T-cell (primary cell): ENCODE data around the gene FGGY. TPM values are rescaled to one million over a fixed set of nuclear protein-coding genes. Genes with fewer than 3 reads are reported as not detected.

Source experiments
- ATAC-seq, 4 experiments: fragments of 200-7000 bp in 3 of 4; fragments of 150-1000 bp in 1 of 4; cut with Tn5 transposase; replicated peaks in 1 of 4; 1 replicate in 3 of 4; 2 replicates in 1 of 4; pipeline ENCODE4 v1.10.0; 2021; ENCODE audit warnings: moderate library complexity in 3 of 4, mild to moderate bottlenecking in 2 of 4, moderate number of reproducible peaks in 1 of 4
- CTCF ChIA-PET, 2 donors: fragments of 300-600 bp; sonication (Branson Sonifier 250); formaldehyde crosslinking; loops; one replicate each; lab custom pipeline; 2022; ENCODE audit warnings: antibody characterized with exemption in 2 of 2; lab: Charles Lee
- POLR2A ChIA-PET, 2 donors: fragments of 300-600 bp; sonication (Branson Sonifier 250); formaldehyde crosslinking; loops; one replicate each; lab custom pipeline; 2022; ENCODE audit warnings: antibody characterized with exemption in 2 of 2; lab: Charles Lee
- DNase-seq, 35 experiments: peaks; one replicate each; pipeline versions ENCODE4 v3.0.0 to v3.0.0-alpha.2; 2013 to 2023
- H3K27ac ChIP-seq: one replicate; pipeline ENCODE4 v1.5.1; 2013; ENCODE audit warnings: low read length
- H3K27me3 ChIP-seq, 2 experiments: replicated peaks in 1 of 2; 1 replicate in 1 of 2; 2 replicates in 1 of 2; pipeline versions ENCODE4 v1.6.1 to v1.7.0; 2013; ENCODE audit warnings: low read length in 1 of 2, mixed read lengths in 1 of 2; ENCODE audit not compliant: control insufficient read depth in 2 of 2, insufficient read depth in 2 of 2; ENCODE audit errors: extremely low read depth in 1 of 2
- H3K36me3 ChIP-seq, 2 donors: 1 replicate in 1 of 2; 2 replicates in 1 of 2; pipeline versions ENCODE4 v1.6.1 to v1.7.0; 2013; ENCODE audit warnings: low read length in 1 of 2; ENCODE audit not compliant: control insufficient read depth in 2 of 2, insufficient read depth in 1 of 2; ENCODE audit errors: extremely low read depth in 1 of 2
- H3K4me1 ChIP-seq, 2 experiments: 1 replicate in 1 of 2; 2 replicates in 1 of 2; pipeline versions ENCODE4 v1.6.1 to v1.7.0; 2013; ENCODE audit warnings: low read length in 2 of 2, mixed read lengths in 1 of 2; ENCODE audit not compliant: insufficient read depth in 2 of 2, control insufficient read depth in 1 of 2; ENCODE audit errors: extremely low read depth in 1 of 2
- H3K4me3 ChIP-seq, 2 donors: 1 replicate in 1 of 2; 2 replicates in 1 of 2; pipeline versions ENCODE4 v1.5.1 to v1.7.0; 2013; ENCODE audit warnings: mild to moderate bottlenecking in 2 of 2, low read length in 1 of 2, moderate library complexity in 1 of 2; ENCODE audit not compliant: control insufficient read depth in 1 of 2; ENCODE audit errors: extremely low read depth in 1 of 2
- H3K9me3 ChIP-seq: 2 replicates; pipeline ENCODE4 v1.7.0; 2013
- H3K27ac Mint-ChIP-seq, 2 donors: one replicate each; pipeline ENCODE4 v1.8.0; 2020 to 2021; ENCODE audit warnings: mild to moderate bottlenecking in 2 of 2, mixed read lengths in 2 of 2
- H3K27me3 Mint-ChIP-seq, 2 donors: one replicate each; pipeline ENCODE4 v1.8.0; 2021 to 2022; ENCODE audit warnings: mixed read lengths in 2 of 2
- H3K36me3 Mint-ChIP-seq: one replicate; pipeline ENCODE4 v1.8.0; 2021; ENCODE audit warnings: mixed read lengths
- H3K4me1 Mint-ChIP-seq, 3 donors: one replicate each; pipeline ENCODE4 v1.8.0; 2020 to 2022; ENCODE audit warnings: mixed read lengths in 3 of 3, mild to moderate bottlenecking in 1 of 3
- H3K4me3 Mint-ChIP-seq, 3 donors: one replicate each; pipeline ENCODE4 v1.8.0; 2020 to 2022; ENCODE audit warnings: mild to moderate bottlenecking in 3 of 3, mixed read lengths in 3 of 3, moderate library complexity in 3 of 3
- H3K9me3 Mint-ChIP-seq, 3 donors: one replicate each; pipeline ENCODE4 v1.8.0; 2020 to 2022; ENCODE audit warnings: mixed read lengths in 3 of 3
- WGBS: methylation state at CpG from one replicate; pipeline ENCODE4 v1.1.5; 2013; ENCODE audit warnings: missing lambda C conversion rate; ENCODE audit not compliant: insufficient coverage; 5-methylcytosine and 5-hydroxymethylcytosine counted together
- total RNA-seq, 35 experiments: library from RNA in 6 of 35; stranded (reverse) in 6 of 35; fragments of 120-200 nt in 1 of 35; gene quantifications; one replicate each; pipeline versions ENCODE4 v1.2.1 to v1.2.4 and lab custom pipeline; 2013 to 2026

The FGGY gene
- total RNA-seq, 5 donors from 2014 or later (not counting 1 experiment from before 2014, with no cell fraction given): 7.8 to 21.7 (median 12.6) TPM

GRCh38 chr1:59431566-59432294 is 134.8 kb downstream of the FGGY start:
- no peak overlapping the region for H3K27ac ChIP-seq
- DNase-seq: no peak
- Mint-ChIP-seq H3K4me1 (no peaks in the 10 kb centered on the region), H3K9me3 (no peaks in the 10 kb centered on the region), H3K4me3 (no peak overlapping the region), H3K27ac (no peak overlapping the region), H3K36me3 (no peaks in the 10 kb centered on the region), H3K27me3 (no peaks in the 10 kb centered on the region)
- ATAC-seq: no peak
- POLR2A ChIA-PET: no interaction called here
- H3K9me3 ChIP-seq: no peaks in the 10 kb centered on the region
- H3K27me3 ChIP-seq: no peaks in the 10 kb centered on the region
- H3K4me1 ChIP-seq: no peaks in the 10 kb centered on the region
- H3K4me3 ChIP-seq: no peak overlapping the region
- CTCF ChIA-PET: interaction anchor here in 1 of 2 donors (0.6 kb wide), 1 partner anchor 719 kb away, joined by 4 read pairs; no protein-coding TSS in a partner anchor
- H3K36me3 ChIP-seq: no peaks in the 10 kb centered on the region
- no CpG with 5 or more reads among the region's 3 CpGs for WGBS

GRCh38 chr1:59432531-59433439 is 135.9 kb downstream of the FGGY start:
- no peaks in the 10 kb centered on the region for H3K36me3 ChIP-seq
- WGBS: 86% methylated on average over 1 of the region's 6 CpGs
- ATAC-seq: no peak
- no peaks in the 10 kb centered on the region for H3K9me3 ChIP-seq
- H3K27ac Mint-ChIP-seq: no peak overlapping the region
- H3K4me1 Mint-ChIP-seq: no peaks in the 10 kb centered on the region
- no peak overlapping the region for H3K4me3 ChIP-seq
- ChIA-PET CTCF (no interaction called here), POLR2A (no interaction called here)
- no peak for DNase-seq
- no peaks in the 10 kb centered on the region for H3K9me3 Mint-ChIP-seq
- no peak overlapping the region for H3K4me3 Mint-ChIP-seq
- H3K4me1 ChIP-seq: no peaks in the 10 kb centered on the region
- H3K27me3 ChIP-seq: no peaks in the 10 kb centered on the region
- no peak overlapping the region for H3K27ac ChIP-seq
- H3K27me3 Mint-ChIP-seq: no peaks in the 10 kb centered on the region
- H3K36me3 Mint-ChIP-seq: no peaks in the 10 kb centered on the region

- DNase-seq: no peak
- 100% methylated on average over 1 of the region's 6 CpGs for WGBS
- no peaks in the 10 kb centered on the region for H3K9me3 ChIP-seq
- H3K4me3 ChIP-seq: no peak overlapping the region
- no peak overlapping the region for H3K4me3 Mint-ChIP-seq
- H3K36me3 Mint-ChIP-seq: no peaks in the 10 kb centered on the region
- ChIA-PET POLR2A (no interaction called here), CTCF (no interaction called here)
- no peaks in the 10 kb centered on the region for H3K9me3 Mint-ChIP-seq
- no peak for ATAC-seq
- no peaks in the 10 kb centered on the region for H3K36me3 ChIP-seq
- H3K4me1 Mint-ChIP-seq: no peaks in the 10 kb centered on the region
- no peak overlapping the region for H3K27ac Mint-ChIP-seq
- no peaks in the 10 kb centered on the region for H3K27me3 ChIP-seq
- H3K27me3 Mint-ChIP-seq: no peaks in the 10 kb centered on the region
- H3K27ac ChIP-seq: no peak overlapping the region
- no peaks in the 10 kb centered on the region for H3K4me1 ChIP-seq
Observed at GRCh38 chr1:59433440-59433813, 136.5 kb downstream of the FGGY start.

GRCh38 chr1:59434336-59434735 is 137.4 kb downstream of the FGGY start:
- Mint-ChIP-seq H3K27me3 (no peaks in the 10 kb centered on the region), H3K36me3 (no peaks in the 10 kb centered on the region), H3K4me3 (no peak overlapping the region), H3K9me3 (no peaks in the 10 kb centered on the region), H3K4me1 (no peaks in the 10 kb centered on the region), H3K27ac (no peak overlapping the region)
- H3K27ac ChIP-seq: no peak overlapping the region
- H3K9me3 ChIP-seq: no peaks in the 10 kb centered on the region
- WGBS: 88% methylated on average over 2 of the region's 3 CpGs
- H3K4me1 ChIP-seq: no peaks in the 10 kb centered on the region
- H3K27me3 ChIP-seq: no peaks in the 10 kb centered on the region
- ATAC-seq: no peak
- no peak for DNase-seq
- POLR2A ChIA-PET: no interaction called here
- no peak overlapping the region for H3K4me3 ChIP-seq
- no peaks in the 10 kb centered on the region for H3K36me3 ChIP-seq
- CTCF ChIA-PET: no interaction called here

- Histone ChIP-seq H3K4me3 (no peak overlapping the region), H3K9me3 (no peaks in the 10 kb centered on the region), H3K36me3 (no peaks in the 10 kb centered on the region), H3K4me1 (no peaks in the 10 kb centered on the region), H3K27ac (no peak overlapping the region), H3K27me3 (no peaks in the 10 kb centered on the region)
- ATAC-seq (no peak), DNase-seq (no peak)
- Mint-ChIP-seq H3K27ac (no peak overlapping the region), H3K27me3 (no peaks in the 10 kb centered on the region), H3K4me1 (no peaks in the 10 kb centered on the region), H3K36me3 (no peaks in the 10 kb centered on the region), H3K9me3 (no peaks in the 10 kb centered on the region), H3K4me3 (no peak overlapping the region)
- ChIA-PET POLR2A (no interaction called here), CTCF (no interaction called here)
- WGBS: 62% methylated on average over 1 of the region's 2 CpGs
Observed at GRCh38 chr1:59436637-59437036, 139.7 kb downstream of the FGGY start.

- no peak for ATAC-seq
- POLR2A ChIA-PET: no interaction called here
- H3K4me3 Mint-ChIP-seq: no peak overlapping the region
- Histone ChIP-seq H3K4me1 (no peaks in the 10 kb centered on the region), H3K4me3 (no peak overlapping the region), H3K36me3 (no peaks in the 10 kb centered on the region), H3K27me3 (no peaks in the 10 kb centered on the region), H3K27ac (no peak overlapping the region), H3K9me3 (no peaks in the 10 kb centered on the region)
- 83% methylated on average over 1 of the region's 1 CpG for WGBS
- no peak for DNase-seq
- no peaks in the 10 kb centered on the region for H3K36me3 Mint-ChIP-seq
- H3K27me3 Mint-ChIP-seq: no peaks in the 10 kb centered on the region
- H3K9me3 Mint-ChIP-seq: no peaks in the 10 kb centered on the region
- CTCF ChIA-PET: no interaction called here
- no peaks in the 10 kb centered on the region for H3K4me1 Mint-ChIP-seq
- H3K27ac Mint-ChIP-seq: no peak overlapping the region
Observed at GRCh38 chr1:59438058-59438560, 141.2 kb downstream of the FGGY start.
